Measurements from ENCODE around the gene CCNL1.

CCNL1 gene

GRCh38 chr3:157122832-157123427, 37.0 kb downstream of the CCNL1 start:
- no peak for DNase-seq

GRCh38 chr3:157122116-157122515, 37.8 kb downstream of the CCNL1 start:
- DNase-seq, result no peak

GRCh38 chr3:157121522-157121921, 38.4 kb downstream of the CCNL1 start:
- DNase-seq, result no peak

- DNase-seq, result no peak
Measured at GRCh38 chr3:157120071-157120892, 39.7 kb downstream of the CCNL1 start.

GRCh38 chr3:157119369-157119951, 40.5 kb downstream of the CCNL1 start:
- no peak for DNase-seq

- no peak for DNase-seq
Measured at GRCh38 chr3:157117875-157118654, 41.9 kb downstream of the CCNL1 start.

GRCh38 chr3:157117206-157117605, 42.7 kb downstream of the CCNL1 start:
- DNase-seq, result no peak

GRCh38 chr3:157116017-157116416, 43.9 kb downstream of the CCNL1 start:
- DNase-seq, result no peak

- DNase-seq, result no peak
Measured at GRCh38 chr3:157115069-157116006, 44.6 kb downstream of the CCNL1 start.

- DNase-seq, result no peak
Measured at GRCh38 chr3:157113832-157114505, 46.0 kb downstream of the CCNL1 start.

GRCh38 chr3:157112536-157112935, 47.4 kb downstream of the CCNL1 start:
- no peak for DNase-seq

GRCh38 chr3:157111518-157111917, 48.4 kb downstream of the CCNL1 start:
- no peak for DNase-seq

- no peak for DNase-seq
Measured at GRCh38 chr3:157110761-157111278, 49.1 kb downstream of the CCNL1 start.

- no peak for DNase-seq
Measured at GRCh38 chr3:157109267-157110141, 50.4 kb downstream of the CCNL1 start.

GRCh38 chr3:157107644-157108133, 52.3 kb downstream of the CCNL1 start:
- no peak for DNase-seq

GRCh38 chr3:157107037-157107436, 52.9 kb downstream of the CCNL1 start:
- no peak for DNase-seq

- no peak for DNase-seq
Measured at GRCh38 chr3:157104928-157105652, 54.9 kb downstream of the CCNL1 start.

GRCh38 chr3:157104521-157104920, 55.4 kb downstream of the CCNL1 start:
- DNase-seq, result no peak

GRCh38 chr3:157103860-157104259, 56.1 kb downstream of the CCNL1 start:
- DNase-seq, result no peak
